ENCODE measurements around the gene VPS33A.

VPS33A gene

DNA sequence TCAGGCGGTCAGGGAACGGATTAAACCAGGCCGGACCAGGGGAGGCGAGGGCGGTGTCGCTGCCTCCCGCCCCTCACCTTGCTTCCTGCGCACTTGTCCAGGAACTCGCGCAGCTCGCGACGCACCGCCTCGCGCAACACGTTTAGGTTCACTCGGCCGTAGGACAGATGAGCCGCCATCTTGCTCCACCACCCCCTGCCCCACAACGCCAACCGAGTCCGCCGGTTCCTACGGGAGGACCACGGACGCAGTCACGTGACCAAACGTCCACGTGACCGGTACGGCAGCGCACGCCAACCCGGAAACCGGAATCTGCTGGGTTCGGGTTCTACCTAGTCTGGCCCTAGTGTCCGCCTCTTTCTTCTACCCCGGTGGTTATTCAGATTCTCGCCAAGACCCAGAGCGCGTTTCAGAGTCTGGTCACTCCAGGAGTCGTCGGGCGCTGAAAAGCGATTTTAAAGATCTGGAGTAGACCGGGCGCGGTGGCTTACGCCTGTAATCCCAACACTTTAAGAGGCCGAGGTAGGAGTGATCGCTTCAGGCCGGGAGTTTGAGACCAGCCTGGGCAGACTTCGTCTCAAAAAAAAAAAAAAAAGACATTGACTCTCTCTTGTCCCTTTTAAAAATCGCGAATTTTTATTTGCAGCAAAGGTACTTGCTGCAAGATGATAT, at the start of gene VPS33A:
Gene VPS33A, minus strand, starts transcription at position 265 of the 672 bp plus-strand sequence. Its CDS starts 86 bp downstream, at position 179.
- TF ChIP-seq, protein P1, sequence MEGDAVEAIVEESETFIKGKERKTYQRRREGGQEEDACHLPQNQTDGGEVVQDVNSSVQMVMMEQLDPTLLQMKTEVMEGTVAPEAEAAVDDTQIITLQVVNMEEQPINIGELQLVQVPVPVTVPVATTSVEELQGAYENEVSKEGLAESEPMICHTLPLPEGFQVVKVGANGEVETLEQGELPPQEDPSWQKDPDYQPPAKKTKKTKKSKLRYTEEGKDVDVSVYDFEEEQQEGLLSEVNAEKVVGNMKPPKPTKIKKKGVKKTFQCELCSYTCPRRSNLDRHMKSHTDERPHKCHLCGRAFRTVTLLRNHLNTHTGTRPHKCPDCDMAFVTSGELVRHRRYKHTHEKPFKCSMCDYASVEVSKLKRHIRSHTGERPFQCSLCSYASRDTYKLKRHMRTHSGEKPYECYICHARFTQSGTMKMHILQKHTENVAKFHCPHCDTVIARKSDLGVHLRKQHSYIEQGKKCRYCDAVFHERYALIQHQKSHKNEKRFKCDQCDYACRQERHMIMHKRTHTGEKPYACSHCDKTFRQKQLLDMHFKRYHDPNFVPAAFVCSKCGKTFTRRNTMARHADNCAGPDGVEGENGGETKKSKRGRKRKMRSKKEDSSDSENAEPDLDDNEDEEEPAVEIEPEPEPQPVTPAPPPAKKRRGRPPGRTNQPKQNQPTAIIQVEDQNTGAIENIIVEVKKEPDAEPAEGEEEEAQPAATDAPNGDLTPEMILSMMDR (IDR thresholded peaks at IDR 0.05; ENCODE audit: extremely low read depth, missing control alignments) = no peak
- peak; percentile 91 for DNase-seq (ENCODE audit: low spot score)

DNA sequence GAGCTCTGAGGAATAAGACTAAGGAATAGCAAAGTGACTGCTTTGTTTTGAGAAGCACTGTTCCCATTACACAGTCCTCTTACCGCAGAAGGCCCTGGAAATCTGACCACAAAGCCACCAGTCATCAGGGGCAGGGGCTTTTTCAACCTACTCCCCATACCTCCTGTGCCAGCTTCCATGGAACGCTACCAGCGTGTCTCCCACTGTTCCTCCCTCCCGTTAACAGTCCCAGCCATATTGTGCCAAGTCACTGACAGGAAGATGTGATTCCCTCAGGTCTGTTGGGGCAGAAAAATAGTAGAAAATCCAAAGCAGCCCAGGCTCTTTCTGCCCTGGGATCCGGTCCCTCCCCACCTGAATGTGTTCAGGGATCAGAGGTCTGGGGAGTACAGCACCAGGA, 46.6 kb upstream of the VPS33A start:
- DNase-seq (ENCODE audit: low spot score) = no peak
- TF ChIP-seq, protein P1 (IDR thresholded peaks at IDR 0.05; ENCODE audit: extremely low read depth, missing control alignments) = no peak

DNA sequence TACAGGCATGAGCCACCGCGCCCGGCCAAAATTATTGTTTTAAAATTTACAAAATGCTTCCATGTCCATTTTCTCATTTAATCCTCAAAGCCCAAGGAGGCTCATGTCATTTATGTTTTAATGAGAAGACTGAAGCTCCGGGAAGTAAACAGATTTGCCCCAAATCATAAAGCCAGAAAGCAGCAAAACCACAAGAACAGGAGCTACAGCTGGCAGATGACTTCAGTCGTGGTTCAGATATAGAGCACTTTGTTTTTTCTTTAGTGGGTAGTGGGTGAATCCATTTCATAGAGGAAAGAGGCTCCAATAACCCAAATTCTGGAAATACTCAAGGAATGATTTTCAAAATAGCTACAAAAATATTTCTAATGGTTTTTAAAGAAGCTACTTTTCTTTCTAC, 45.4 kb upstream of the VPS33A start:
- TF ChIP-seq, protein P1 (IDR thresholded peaks at IDR 0.05; ENCODE audit: extremely low read depth, missing control alignments) = no peak
- DNase-seq (ENCODE audit: low spot score) = no peak

DNA sequence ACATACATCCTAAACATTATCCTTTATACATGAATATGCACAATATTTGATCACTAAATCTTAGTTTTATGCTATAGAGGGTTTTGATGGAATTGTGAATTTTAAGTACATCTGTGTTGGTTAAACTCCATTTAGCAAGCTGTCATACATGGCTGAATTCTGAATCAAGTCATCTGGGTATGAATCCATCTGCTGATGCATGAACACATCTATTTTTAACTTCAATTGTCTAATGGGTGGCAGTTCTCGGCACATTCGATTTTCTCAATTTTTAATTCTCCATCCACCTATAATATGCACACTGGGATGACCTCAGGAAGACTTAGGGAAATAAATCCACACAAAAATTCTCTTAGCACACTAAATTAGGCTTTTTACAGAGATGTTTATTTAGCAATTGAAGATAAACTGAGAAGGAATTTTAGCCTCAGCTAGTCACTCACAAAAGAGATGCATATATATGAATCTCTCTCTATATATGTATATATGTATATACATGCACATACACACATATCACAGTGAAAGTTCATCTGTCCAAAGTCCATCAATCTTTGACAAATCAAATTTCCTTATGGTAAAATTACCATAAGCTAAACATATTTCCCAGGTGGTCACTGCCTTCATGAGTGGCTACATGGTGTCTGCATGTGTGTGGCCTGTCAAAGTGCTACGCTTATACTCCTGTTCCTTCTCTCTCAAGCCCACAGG, 44.5 kb upstream of the VPS33A start:
- TF ChIP-seq, protein P1 (IDR thresholded peaks at IDR 0.05; ENCODE audit: extremely low read depth, missing control alignments) = no peak
- DNase-seq (ENCODE audit: low spot score) = no peak

GRCh38 chr12:122309564-122310121, 43.3 kb upstream of the VPS33A start:
- DNase-seq (ENCODE audit: low spot score) = no peak
- TF ChIP-seq, protein P1 (IDR thresholded peaks at IDR 0.05; ENCODE audit: extremely low read depth, missing control alignments) = no peak

GRCh38 chr12:122308811-122309210, 42.5 kb upstream of the VPS33A start:
- TF ChIP-seq, protein P1 (IDR thresholded peaks at IDR 0.05; ENCODE audit: extremely low read depth, missing control alignments) = no peak
- DNase-seq (ENCODE audit: low spot score) = no peak

DNA sequence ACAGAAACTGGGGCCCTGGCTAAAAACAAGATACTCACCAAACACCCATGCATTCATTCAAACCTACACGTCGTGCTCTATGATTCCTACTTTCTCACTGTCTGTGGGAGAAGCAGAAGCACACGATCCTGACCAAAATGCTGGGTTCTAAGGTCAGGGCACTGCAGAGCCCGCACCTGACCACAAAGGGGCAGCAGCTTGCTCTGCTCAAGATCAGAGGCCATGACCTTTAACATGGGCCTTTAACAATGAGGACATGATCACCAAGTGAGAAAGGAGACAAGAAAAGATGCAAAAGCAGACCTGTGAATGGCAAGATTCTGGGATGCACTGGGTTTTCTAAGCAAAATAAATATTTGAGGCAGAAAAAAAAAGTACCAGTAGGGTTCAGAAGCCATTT, 40.1 kb upstream of the VPS33A start:
- TF ChIP-seq, protein P1 (IDR thresholded peaks at IDR 0.05; ENCODE audit: extremely low read depth, missing control alignments) = peak; percentile 20
- DNase-seq (ENCODE audit: low spot score) = no peak
